CD4-positive, alpha-beta T cell treated with Interferon alpha-2 for 1 hour (primary cell): ENCODE data around the gene GPC6.
"Not testable (repeated sequence)": the region's sequence is repeated elsewhere in the genome, so short reads cannot be mapped to it uniquely, and the experiment has no call there.

Experiments used
- DNase-seq, 2 donors: peaks; one replicate each; pipeline ENCODE4 v3.0.0-alpha.2; 2020 to 2022

The GPC6 gene

DNA sequence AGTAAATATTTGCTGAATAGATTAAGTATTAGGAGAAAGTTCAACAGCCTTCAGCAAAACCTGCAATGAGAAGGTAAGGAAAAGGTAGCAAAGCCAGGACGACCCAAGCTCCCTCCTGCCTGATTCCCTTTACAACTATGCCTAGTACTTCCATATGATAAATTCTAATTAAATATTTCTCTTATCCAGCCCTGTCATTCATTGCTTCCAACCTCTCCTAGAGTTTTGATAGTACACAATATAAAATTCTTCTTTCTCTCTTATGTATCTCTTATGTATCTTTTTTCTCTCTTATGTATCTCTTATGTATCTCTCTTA is 1065.7 kb downstream of the GPC6 start:
- DNase-seq, result no peak

DNA sequence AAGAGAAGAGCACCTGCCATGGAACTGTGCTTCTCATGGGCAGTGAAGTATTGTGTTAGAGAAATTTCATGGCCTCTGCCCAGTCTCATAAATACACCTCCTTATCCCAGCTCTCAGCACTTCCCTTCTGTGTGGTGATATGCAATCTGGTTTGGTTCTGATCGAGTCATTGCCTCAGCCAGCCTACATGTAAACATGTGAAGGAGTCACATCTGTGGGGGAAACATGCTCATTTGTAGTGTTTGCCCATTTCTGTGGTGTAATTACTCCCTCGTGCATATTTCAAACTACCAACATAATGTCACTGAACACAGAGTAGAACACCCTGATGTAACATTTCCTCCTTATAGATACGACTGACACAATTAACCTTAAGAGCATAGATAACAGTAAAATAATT is 1069.9 kb downstream of the GPC6 start:
- no peak for DNase-seq

DNA sequence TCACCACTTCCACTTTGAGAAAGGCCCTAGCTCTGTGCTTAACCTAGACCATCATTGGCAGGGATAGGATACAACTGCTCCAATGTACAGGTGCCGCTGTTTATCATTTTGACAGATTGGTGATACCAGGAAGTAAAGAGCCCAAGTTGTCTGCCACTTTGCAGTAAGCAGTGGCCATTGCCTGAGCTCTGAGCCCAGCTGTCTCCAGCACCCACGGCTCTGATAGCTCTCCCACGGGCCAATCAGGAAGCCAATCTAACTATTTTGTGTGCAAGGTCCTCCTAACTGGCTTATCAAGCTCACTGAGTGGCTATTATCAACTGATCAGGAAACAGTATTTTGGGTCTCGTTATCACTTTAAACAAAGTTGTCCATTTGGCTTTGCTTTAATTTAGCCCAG is 1071.7 kb downstream of the GPC6 start:
- DNase-seq, result no peak

- DNase-seq, result no peak
Measured at GRCh38 chr13:94300401-94300800, 1073.8 kb downstream of the GPC6 start.

- DNase-seq, result no peak
Measured at GRCh38 chr13:94301487-94301886, 1074.9 kb downstream of the GPC6 start.

GRCh38 chr13:94302847-94303565 is 1076.4 kb downstream of the GPC6 start:
- not testable (repeated sequence) for DNase-seq

- no peak for DNase-seq
Measured at GRCh38 chr13:94303644-94304174, 1077.1 kb downstream of the GPC6 start.

DNA sequence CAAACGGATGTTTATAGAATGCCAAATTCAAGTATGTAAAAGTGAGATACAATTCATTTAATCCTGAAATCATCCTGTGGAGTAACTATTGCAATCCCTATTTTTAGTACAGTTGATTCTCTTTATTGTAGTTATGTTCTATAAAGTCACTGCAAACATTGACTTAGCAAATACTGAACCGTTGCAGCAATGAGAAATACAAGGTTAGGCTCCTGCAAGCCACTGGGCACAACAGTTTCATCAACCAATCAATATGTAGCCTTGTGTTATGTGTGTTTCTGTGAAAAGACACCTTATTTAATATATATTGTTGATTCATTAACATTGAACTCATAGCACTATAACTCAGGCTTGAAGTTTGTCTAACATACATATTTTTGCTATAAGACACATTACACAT is 1078.4 kb downstream of the GPC6 start:
- no peak for DNase-seq

DNA sequence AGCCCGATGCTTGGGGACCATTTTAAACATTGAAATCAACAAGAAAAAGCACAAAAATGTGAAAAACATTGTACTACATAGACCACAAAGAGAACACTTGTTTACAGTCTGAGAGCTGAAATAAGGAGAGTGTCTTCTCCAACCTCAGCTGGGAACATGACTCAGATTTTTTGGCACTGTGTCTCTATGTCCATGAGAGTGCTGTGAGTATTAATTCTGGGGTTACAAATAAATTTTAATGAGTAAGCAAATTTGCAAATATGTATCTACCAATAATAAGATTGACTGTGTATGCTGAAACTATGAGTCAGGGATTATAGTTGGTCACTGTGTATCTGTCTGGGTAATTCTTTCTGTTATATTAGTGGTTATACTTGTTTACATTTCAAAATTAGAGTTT is 1078.9 kb downstream of the GPC6 start:
- no peak for DNase-seq

GRCh38 chr13:94305934-94306333 is 1079.3 kb downstream of the GPC6 start:
- DNase-seq, result no peak

DNA sequence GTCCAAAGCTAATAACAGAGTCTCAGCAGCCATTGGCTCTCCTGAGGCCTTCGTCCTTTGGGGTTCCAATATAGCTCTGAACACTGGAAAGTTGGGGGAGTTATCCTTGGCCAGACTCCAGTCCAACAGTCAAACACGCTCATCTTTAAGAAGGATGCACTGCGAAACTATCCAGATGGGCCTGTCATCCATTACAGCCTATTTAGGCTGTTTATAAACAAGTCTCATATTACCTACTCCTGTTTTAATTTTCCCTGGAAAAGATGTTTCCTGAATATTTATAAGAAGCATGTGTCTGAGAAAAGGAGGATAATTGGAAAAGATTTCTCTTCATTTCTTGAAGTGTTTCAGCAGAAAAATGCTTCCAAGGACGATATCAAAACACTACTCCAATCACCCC is 1082.2 kb downstream of the GPC6 start:
- no peak for DNase-seq

DNA sequence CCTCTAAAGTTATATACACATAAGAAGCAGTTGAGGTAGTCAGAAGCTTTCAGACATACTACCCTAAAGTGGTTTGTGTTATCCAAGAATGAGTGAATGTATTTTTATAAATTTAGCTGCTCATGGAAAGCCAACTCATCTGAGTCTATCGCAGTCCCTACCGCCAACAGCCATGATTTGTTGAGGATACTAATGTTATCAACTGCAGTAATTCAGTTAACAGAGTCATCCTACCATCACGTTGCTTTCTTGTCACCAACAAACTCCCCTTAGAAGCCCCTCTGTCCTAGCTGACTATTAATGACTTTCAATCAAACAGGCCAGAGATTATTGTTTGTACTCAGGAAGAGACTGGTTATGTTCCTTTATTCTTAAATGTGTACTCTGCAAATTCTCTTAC is 1083.0 kb downstream of the GPC6 start:
- no peak for DNase-seq

DNA sequence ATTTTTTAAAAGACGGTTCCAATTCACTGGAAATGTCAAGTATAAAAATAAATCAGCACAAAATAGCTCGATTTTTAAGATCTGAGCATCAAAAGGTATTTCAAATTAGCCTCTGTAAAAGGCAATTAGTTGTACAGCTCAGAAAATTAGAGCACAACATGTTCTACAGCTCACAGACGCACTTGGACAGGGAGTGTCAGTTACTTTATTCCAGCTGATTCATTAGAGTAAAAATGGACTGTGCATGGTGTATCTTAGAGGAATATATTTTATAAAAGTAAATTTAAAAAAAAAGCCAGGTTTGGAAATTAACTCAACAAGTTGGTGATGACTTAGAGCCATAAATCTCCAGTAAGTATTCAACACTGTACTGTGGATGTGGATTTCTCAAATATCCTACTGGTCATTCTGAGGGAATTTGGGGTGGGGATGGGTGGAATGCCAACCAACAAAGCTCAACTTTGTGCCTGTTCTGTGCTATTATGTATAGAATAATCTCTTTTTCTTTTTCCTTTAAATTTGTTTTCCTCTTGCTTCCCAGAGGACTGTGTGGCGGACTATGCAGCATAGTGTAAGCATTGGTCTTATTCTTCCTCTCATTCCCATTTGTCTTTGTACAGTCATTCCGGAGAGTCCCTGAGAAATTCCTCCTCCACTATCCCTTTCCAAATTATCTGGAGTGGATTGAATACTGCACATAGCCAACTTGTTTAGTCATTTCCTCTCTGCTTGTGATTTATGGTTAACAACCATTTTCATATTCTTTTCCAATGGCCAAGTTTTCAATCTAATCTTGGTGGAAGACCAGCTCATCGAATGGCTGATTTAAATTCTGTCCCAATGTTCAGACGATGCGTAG is 1083.6 kb downstream of the GPC6 start:
- no peak for DNase-seq

- no peak for DNase-seq
Measured at GRCh38 chr13:94311893-94312292, 1085.3 kb downstream of the GPC6 start.

- DNase-seq, result peak in 1 of 2 donors; percentile 38
Measured at GRCh38 chr13:94312511-94313216, 1086.1 kb downstream of the GPC6 start.

DNA sequence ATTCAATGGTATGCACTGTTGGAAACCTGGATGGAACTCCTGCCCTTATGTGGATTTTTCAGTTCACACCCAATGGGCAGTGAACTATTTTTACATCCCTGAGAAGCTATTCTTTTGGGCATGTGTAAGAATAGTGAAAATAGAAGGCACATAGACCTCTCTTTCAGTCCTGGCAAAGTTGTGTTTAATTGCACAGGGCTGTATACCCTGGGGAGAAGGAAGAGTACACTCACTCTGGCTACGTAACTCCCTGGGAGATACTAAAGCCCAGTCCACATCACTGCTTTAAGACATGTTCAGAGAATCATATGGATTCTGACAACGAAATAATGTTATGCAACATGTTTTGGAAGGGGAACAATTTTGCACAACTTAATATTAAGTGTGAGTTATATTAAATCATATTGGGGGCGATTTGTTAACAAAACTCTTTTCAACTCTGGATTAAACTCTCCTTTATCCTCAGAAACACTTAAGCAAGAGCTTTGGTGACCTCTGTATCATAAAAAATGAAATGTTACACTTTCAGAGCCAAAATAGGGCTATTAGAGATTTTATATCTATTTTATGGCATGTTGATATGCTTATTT is 1086.8 kb downstream of the GPC6 start:
- no peak for DNase-seq

- DNase-seq, result no peak
Measured at GRCh38 chr13:94313926-94314325, 1087.3 kb downstream of the GPC6 start.

GRCh38 chr13:94315188-94315587 is 1088.6 kb downstream of the GPC6 start:
- no peak for DNase-seq

DNA sequence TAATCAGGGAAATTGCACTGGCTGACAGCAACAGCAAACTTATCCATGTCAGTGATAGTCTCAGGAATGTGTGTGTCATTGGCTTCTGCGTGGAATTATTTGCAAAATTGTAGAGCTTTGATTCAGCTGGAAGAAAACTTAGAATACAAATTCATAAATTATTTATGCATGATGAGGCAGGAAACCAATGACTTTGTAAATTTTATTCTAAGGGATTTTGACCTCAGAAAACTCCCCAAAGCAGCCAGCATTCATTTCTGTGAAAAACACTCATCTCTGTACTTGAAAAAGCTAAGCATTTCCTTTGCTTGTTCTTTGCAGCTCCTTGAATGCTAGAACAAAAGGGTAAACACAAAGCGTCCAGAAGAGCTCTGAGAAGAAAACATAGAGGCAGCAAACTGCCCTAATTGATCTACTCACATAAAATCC is 1090.5 kb downstream of the GPC6 start:
- no peak for DNase-seq

- no peak for DNase-seq
Measured at GRCh38 chr13:94318418-94318817, 1091.8 kb downstream of the GPC6 start.

DNA sequence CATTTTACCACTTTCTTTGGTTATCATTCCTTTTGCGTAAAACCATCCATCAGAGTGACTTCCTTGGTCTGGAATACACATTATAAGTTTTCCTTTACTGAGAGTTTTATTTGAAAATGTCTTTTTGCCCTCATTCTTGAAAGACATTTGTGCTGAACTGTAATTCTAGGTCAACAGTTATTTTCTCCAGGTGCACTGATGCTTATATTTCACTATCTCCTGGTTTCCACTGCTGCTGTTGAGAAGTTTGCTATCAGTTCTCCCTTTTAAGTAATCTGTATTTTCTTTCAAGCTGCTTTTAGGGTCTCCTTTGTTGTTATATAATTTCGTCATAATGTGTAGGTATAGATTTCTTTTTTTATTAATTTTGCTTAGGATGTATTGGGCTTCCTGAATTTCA is 1092.9 kb downstream of the GPC6 start:
- no peak for DNase-seq

GRCh38 chr13:94322925-94323763 is 1096.5 kb downstream of the GPC6 start:
- no peak for DNase-seq
